Osteoblast (primary cell): ENCODE results near the gene CRPPA. TPM values are rescaled to one million over a fixed set of nuclear protein-coding genes. Genes with fewer than 3 reads are reported as not detected.

Source experiments
- DNase-seq: peaks from one replicate; pipeline ENCODE4 v3.0.0; 2011; ENCODE audit warnings: low spot score, mixed read lengths; ENCODE audit not compliant: insufficient read length; ENCODE audit errors: missing footprints
- H2AFZ ChIP-seq: 2 replicates; pipeline ENCODE4 v1.6.0; 2011; ENCODE audit warnings: mild to moderate bottlenecking, low read length
- H3K27ac ChIP-seq: 2 replicates; pipeline ENCODE4 v1.5.1; 2011; ENCODE audit warnings: mild to moderate bottlenecking, low read depth, low read length, moderate library complexity
- H3K27me3 ChIP-seq: 2 replicates; pipeline ENCODE4 v1.6.0; 2012; ENCODE audit warnings: mild to moderate bottlenecking, control low read depth, inconsistent platforms, low read length, moderate library complexity; ENCODE audit not compliant: insufficient read depth
- H3K36me3 ChIP-seq: 2 replicates; pipeline ENCODE4 v1.5.1; 2011; ENCODE audit warnings: mild to moderate bottlenecking, low read length, control low read depth, moderate library complexity; ENCODE audit not compliant: insufficient read depth
- H3K4me1 ChIP-seq: 2 replicates; pipeline ENCODE4 v1.5.1; 2011; ENCODE audit warnings: mild to moderate bottlenecking, low read length, control low read depth, moderate library complexity; ENCODE audit not compliant: insufficient read depth
- H3K4me2 ChIP-seq: 2 replicates; pipeline ENCODE4 v1.6.0; 2011; ENCODE audit warnings: mild to moderate bottlenecking, low read length; ENCODE audit not compliant: insufficient read depth
- H3K4me3 ChIP-seq: fragments of 200-600 bp; sonication (generic); 3 replicates; pipeline ENCODE4 v1.5.1; 2012; ENCODE audit warnings: mild to moderate bottlenecking, low read length, inconsistent platforms; ENCODE audit not compliant: insufficient read depth
- H3K79me2 ChIP-seq: 2 replicates; pipeline ENCODE4 v1.6.0; 2012; ENCODE audit warnings: mild to moderate bottlenecking, low read length, control low read depth, inconsistent platforms; ENCODE audit not compliant: insufficient read depth
- H3K9me3 ChIP-seq: 2 replicates; pipeline ENCODE4 v1.5.1; 2011; ENCODE audit warnings: low read depth, low read length, control low read depth
- H4K20me1 ChIP-seq: 2 replicates; pipeline ENCODE4 v1.6.0; 2012; ENCODE audit warnings: mild to moderate bottlenecking, low read length, control low read depth; ENCODE audit not compliant: insufficient read depth
- CTCF ChIP-seq: IDR thresholded peaks from 2 replicates; pipeline ENCODE4 v1.5.1; 2011; ENCODE audit warnings: mild to moderate bottlenecking, low read depth, low read length, moderate library complexity; ENCODE audit errors: extremely low read depth
- total RNA-seq: library from RNA; depleted of rRNA; stranded (reverse); fragments of >200 nt; gene quantifications from 2 replicates; pipeline ENCODE4 v1.2.3, GENCODE V29; 2012

The CRPPA gene
- total RNA-seq, 1 donor = 3.3 TPM

- no peak for DNase-seq
- H3K4me1 ChIP-seq = no peaks in the 10 kb centered on the region
- H2AFZ ChIP-seq = no peak overlapping the region
- H3K27ac ChIP-seq = no peak overlapping the region
- H3K27me3 ChIP-seq = no peaks in the 10 kb centered on the region
- peaks cover 10% of the 10 kb centered on the region for H3K9me3 ChIP-seq
- no peaks in the 10 kb centered on the region for H3K79me2 ChIP-seq
- no peaks in the 10 kb centered on the region for H4K20me1 ChIP-seq
- H3K4me3 ChIP-seq = no peak overlapping the region
- no peak overlapping the region for H3K4me2 ChIP-seq
- no peaks in the 10 kb centered on the region for H3K36me3 ChIP-seq
- TF ChIP-seq CTCF = no peak
These were observed 19.2 kb downstream of the CRPPA start for GRCh38 chr7:16402091-16402490.

GRCh38 chr7:16400893-16401275, 20.5 kb downstream of the CRPPA start:
- no peak for TF ChIP-seq CTCF
- no peak for DNase-seq

GRCh38 chr7:16399916-16400892, 21.1 kb downstream of the CRPPA start:
- Histone ChIP-seq H3K36me3 (no peaks in the 10 kb centered on the region), H3K4me2 (no peak overlapping the region), H3K4me1 (no peaks in the 10 kb centered on the region), H3K27ac (no peak overlapping the region), H3K9me3 (peaks cover 10% of the 10 kb centered on the region), H3K27me3 (no peaks in the 10 kb centered on the region), H3K79me2 (no peaks in the 10 kb centered on the region), H4K20me1 (no peaks in the 10 kb centered on the region), H3K4me3 (no peak overlapping the region), H2AFZ (no peak overlapping the region)
- TF ChIP-seq CTCF = no peak
- DNase-seq = no peak

More at GRCh38 chr7:16400893-16401275, 20.5 kb downstream of the CRPPA start:
- H3K27ac ChIP-seq = no peak overlapping the region
- H3K4me2 ChIP-seq = no peak overlapping the region
- no peaks in the 10 kb centered on the region for H4K20me1 ChIP-seq
- no peak overlapping the region for H2AFZ ChIP-seq
- no peaks in the 10 kb centered on the region for H3K27me3 ChIP-seq
- no peak overlapping the region for H3K4me3 ChIP-seq
- peaks cover 10% of the 10 kb centered on the region for H3K9me3 ChIP-seq
- H3K79me2 ChIP-seq = no peaks in the 10 kb centered on the region
- H3K4me1 ChIP-seq = no peaks in the 10 kb centered on the region
- H3K36me3 ChIP-seq = no peaks in the 10 kb centered on the region

GRCh38 chr7:16399265-16399831, 22.0 kb downstream of the CRPPA start:
- Histone ChIP-seq H3K79me2 (no peaks in the 10 kb centered on the region), H3K4me1 (no peaks in the 10 kb centered on the region), H3K9me3 (peaks cover 10% of the 10 kb centered on the region), H2AFZ (no peak overlapping the region), H3K36me3 (no peaks in the 10 kb centered on the region), H3K4me3 (no peak overlapping the region), H4K20me1 (no peaks in the 10 kb centered on the region), H3K27me3 (no peaks in the 10 kb centered on the region), H3K27ac (no peak overlapping the region), H3K4me2 (no peak overlapping the region)
- no peak for DNase-seq
- TF ChIP-seq CTCF = no peak
